NAMALWA (cell line): ENCODE results near the gene NCR3LG1.
"Not testable (repeated sequence)": the region's sequence is repeated elsewhere in the genome, so short reads cannot be mapped to it uniquely, and the experiment has no call there.

Source experiments
- DNase-seq: peaks from one replicate; pipeline ENCODE4 v3.0.0-alpha.2; 2015; ENCODE audit warnings: low spot score

Gene NCR3LG1

GRCh38 chr11:17412488-17413180 is 61.0 kb downstream of the NCR3LG1 start:
- DNase-seq: no peak

GRCh38 chr11:17413414-17414316 is 62.1 kb downstream of the NCR3LG1 start:
- no peak for DNase-seq

- DNase-seq: no peak
Measured at GRCh38 chr11:17414317-17414737, 62.7 kb downstream of the NCR3LG1 start.

- no peak for DNase-seq
Measured at GRCh38 chr11:17414992-17415391, 63.4 kb downstream of the NCR3LG1 start.

GRCh38 chr11:17415523-17416104 is 64.0 kb downstream of the NCR3LG1 start:
- DNase-seq: no peak

- DNase-seq: no peak
Measured at GRCh38 chr11:17416492-17416891, 64.9 kb downstream of the NCR3LG1 start.

GRCh38 chr11:17418444-17419081 is 67.0 kb downstream of the NCR3LG1 start:
- no peak for DNase-seq

GRCh38 chr11:17421781-17422180 is 70.2 kb downstream of the NCR3LG1 start:
- DNase-seq: no peak

GRCh38 chr11:17423533-17424310 is 72.1 kb downstream of the NCR3LG1 start:
- DNase-seq: no peak

- DNase-seq: not testable (repeated sequence)
Measured at GRCh38 chr11:17426233-17426632, 74.6 kb downstream of the NCR3LG1 start.
